ENCODE results near the gene PTPRT.

The PTPRT gene

DNA sequence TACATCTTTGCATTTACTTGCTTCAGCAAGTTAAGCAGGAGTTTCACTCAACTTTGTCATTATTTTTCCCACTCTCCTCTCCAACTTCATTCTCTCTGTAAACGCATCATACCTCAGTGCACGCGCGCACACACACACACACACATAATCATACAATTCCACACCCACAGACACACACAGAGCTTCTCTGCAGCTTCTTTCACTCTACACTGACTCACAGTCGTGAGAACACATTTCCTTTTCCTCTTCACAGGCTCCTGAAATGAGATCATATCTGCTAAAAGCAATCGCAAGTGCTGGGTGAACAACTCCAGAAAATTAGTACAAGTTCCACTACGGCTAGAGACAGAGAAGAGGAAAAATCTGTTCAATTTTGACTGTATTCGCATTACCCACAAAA, 215.4 kb downstream of the PTPRT start:
- no peak for DNase-seq (ENCODE audit: low spot score)

- no peak for DNase-seq (ENCODE audit: low spot score)
Measured at GRCh38 chr20:42972591-42972990, 217.1 kb downstream of the PTPRT start.

GRCh38 chr20:42968746-42969145, 221.0 kb downstream of the PTPRT start:
- DNase-seq (ENCODE audit: low spot score) = no peak

DNA sequence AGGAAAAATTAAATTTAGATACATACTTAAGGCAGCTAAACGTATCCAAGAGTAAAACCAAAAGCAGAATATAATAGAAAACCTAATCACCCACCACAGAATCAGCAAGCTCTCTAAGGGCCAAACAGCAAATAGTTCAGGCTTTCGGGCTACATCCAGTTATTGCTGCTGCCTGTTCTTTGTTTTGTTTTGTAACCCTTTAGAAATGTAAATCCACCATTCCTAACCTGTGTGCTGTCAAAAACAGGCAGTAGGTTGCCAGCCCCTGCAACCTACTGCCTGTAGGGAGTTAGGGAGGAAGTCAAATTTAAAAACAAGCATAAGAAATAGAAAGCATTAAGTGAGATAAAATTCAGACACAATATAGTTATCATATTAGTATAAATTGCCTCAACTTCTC, 225.9 kb downstream of the PTPRT start:
- no peak for DNase-seq (ENCODE audit: low spot score)

- DNase-seq (ENCODE audit: low spot score) = no peak
Measured at GRCh38 chr20:42961771-42962170, 227.9 kb downstream of the PTPRT start.

DNA sequence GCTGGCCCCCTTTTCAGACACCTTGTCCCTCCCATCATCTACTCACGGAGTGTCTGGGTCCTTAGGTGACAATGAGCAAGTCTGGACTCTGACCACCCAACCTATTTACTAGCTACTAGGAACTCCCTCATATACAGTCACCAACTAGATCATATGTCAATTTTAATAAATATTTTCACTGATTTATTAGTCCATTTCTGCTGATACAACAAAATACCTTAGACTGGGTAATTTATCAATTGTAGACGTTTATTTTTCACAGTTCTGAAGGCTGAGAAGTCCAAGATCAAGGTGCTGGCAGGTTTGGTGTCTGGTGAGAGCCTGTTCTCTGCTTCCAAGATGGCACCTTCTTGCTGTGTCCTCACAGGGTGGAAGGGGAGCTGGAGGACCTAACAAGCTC, 229.7 kb downstream of the PTPRT start:
- no peak for DNase-seq (ENCODE audit: low spot score)

GRCh38 chr20:42958367-42959069, 231.2 kb downstream of the PTPRT start:
- no peak for DNase-seq (ENCODE audit: low spot score)

- DNase-seq (ENCODE audit: low spot score) = no peak
Measured at GRCh38 chr20:42957704-42958095, 232.0 kb downstream of the PTPRT start.

DNA sequence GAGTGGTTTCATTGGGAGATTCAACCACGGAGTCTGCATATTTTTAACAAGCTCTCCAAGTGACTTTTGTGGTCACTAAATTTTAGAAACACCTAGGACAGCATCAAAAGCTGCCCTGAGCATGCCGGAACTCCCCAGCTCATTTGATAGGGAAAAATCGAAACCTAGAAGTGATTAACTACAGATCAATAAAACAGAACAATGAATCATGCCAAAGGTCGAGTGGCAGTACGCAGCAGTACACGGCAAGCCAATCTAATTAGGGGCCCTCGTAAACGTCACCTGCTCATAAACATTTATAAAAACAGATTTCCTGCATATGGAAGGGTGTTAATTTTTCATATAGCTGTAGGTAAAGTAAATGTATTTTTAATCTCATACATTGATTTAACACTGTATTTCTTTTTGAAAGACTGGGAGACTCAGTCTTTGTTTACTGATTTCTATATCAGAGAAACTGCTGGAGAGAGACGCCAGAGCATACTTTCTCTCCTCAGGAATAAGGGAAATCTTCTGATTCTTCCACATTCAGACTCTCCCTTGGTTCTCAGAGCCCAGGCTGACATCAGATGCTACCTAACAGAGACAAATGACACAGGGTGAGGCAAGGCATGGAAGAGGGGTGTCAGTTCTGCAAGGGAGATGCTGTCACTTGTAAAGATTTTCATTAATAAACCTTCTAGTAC, 232.5 kb downstream of the PTPRT start:
- no peak for DNase-seq (ENCODE audit: low spot score)

DNA sequence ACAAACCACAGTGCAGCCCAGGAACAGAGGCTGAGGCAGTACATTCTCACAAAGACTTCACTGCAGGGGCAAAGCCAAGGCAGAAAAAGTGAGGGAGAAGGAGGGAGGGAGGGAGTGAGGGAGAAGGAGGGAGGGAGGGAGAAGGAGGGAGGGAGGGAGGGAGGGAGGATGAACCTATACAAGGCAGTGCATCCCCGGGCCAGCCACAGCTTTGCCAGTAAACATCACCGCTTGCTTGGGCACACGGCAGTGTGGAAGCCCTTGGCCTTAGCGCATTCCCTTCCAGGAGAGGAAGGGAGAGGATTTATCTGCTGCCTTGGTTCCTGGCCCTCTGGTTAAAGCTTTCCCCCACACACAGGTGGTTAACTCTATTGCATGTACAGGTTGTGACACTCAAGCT, 234.0 kb downstream of the PTPRT start:
- DNase-seq (ENCODE audit: low spot score) = no peak

- no peak for DNase-seq (ENCODE audit: low spot score)
Measured at GRCh38 chr20:42954951-42955350, 234.8 kb downstream of the PTPRT start.

- no peak for DNase-seq (ENCODE audit: low spot score)
Measured at GRCh38 chr20:42949950-42950349, 239.8 kb downstream of the PTPRT start.

DNA sequence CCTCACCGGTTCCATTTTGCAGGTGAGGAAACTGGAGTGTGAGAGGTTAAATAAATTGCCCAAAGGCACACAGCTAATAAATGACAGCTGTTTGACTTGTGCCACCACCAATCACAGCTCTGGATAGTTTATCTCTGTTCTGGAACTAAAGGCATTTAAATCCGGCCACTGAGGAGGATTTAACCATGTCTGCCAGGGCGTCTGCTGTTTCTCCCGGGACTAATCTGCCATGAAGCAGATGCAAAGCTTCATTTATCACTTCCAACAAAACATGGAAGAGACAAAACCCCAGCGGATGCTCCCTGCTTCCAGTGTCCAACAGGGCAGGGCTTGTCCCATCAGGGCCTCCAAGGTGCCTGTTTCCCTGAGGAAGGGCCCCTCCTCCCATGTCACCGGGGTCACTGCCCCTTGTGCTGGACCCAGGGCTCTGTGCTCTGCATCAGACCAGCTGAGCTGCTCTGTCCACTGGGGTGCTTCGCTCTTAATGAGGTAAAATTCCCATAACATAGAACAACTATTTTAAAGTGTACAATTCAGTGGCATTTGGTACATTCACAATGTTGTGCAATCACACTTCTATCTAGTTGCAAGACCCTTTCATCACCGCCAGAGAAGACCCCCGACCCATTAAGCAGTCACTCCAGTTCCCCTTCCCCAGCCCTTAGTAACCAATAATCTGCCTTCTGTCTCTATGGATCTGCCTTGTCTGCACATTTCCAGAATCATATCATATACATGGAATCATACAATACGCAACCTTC, 244.3 kb downstream of the PTPRT start:
- DNase-seq (ENCODE audit: low spot score) = no peak

DNA sequence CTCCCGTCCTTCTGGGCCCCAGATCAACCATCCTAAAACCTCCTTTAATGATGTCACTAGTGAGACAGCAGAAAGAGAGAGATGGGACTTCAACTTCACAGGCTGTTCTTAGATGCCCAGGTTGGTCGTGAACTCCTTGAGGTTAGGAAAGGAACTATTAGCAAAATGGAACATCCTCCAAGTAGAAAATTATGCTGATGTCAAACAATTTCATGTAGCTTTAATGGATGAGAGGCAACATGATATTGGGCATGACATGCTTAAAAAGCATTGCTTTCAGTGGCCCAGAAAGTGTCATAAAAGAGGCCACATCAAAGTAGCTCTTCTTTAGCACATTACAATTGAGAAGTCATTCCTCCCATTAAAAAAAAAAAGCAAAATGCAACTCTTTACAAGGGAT, 248.1 kb downstream of the PTPRT start:
- no peak for DNase-seq (ENCODE audit: low spot score)

DNA sequence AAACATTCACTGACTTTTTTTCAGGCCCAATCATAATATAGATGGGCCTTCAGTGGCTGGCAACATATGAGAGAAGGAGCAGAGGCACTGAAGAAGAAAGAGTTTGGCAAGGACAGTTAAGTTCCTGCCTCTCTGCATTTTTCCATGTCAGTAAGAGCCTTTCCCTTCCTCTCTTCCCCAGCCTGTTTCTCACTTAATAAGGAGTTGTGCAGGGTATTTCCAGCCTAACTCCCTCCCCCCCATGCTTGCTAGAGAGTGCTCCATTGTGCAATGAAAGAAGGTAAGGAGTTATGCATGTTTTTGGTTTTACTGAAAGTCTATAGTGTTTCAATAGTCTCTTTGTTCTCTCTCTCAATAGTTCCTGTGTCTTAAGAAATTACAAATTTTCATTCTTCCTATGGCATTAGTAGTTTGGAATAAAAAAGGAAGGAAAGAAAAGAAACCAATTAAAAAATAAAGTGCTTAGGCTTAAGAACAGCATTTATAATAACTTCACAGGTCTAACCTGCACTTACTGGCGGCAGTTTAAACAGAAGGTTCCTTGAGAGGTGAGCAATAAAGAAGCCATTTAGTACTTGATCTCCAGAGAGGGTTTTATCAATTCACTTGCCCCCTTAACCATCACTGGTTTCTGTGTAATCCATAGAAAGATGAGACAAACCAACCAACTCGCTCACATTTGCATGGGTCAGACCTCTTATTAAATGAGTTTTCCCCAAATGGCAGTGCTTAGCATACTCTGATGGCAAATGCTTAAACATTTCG, 251.1 kb downstream of the PTPRT start:
- DNase-seq (ENCODE audit: low spot score) = no peak

DNA sequence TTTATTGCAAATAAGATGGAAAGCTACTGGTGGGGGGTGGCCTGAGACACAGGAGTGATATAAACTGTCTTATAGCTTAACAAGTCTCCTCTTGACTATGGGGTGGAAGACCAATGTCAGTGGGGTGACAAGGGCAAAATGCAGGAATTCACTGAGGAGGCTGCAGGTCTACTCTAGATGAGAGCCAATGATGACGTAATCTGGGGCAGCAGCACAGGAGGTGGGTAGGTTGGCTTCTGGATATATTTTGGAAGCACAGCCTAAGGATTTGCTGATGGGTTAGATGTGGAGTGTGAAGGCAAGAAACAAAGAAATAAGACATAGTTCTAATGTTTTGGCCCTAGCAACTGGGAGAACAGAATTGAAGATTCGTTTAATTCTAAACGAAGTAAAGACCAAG, 253.2 kb downstream of the PTPRT start:
- DNase-seq (ENCODE audit: low spot score) = no peak

GRCh38 chr20:42924215-42924614, 265.5 kb downstream of the PTPRT start:
- DNase-seq (ENCODE audit: low spot score) = no peak

- no peak for DNase-seq (ENCODE audit: low spot score)
Measured at GRCh38 chr20:42923348-42923918, 266.3 kb downstream of the PTPRT start.

GRCh38 chr20:42920776-42921175, 268.9 kb downstream of the PTPRT start:
- DNase-seq (ENCODE audit: low spot score) = no peak

GRCh38 chr20:42919316-42919715, 270.4 kb downstream of the PTPRT start:
- no peak for DNase-seq (ENCODE audit: low spot score)

- DNase-seq (ENCODE audit: low spot score) = no peak
Measured at GRCh38 chr20:42915081-42915480, 274.6 kb downstream of the PTPRT start.

GRCh38 chr20:42914302-42914701, 275.4 kb downstream of the PTPRT start:
- DNase-seq (ENCODE audit: low spot score) = no peak

Data from Ammon's horn (tissue), 1 donor.